Activated CD4-positive, alpha-beta T cell treated with anti-CD3 and anti-CD28 coated beads for 24 hours (primary cell): ENCODE results near the gene PRKCB.
"Not testable (repeated sequence)": the region's sequence is repeated elsewhere in the genome, so short reads cannot be mapped to it uniquely, and the experiment has no call there.

Experiments used
- DNase-seq, 2 donors: peaks; one replicate each; pipeline ENCODE4 v3.0.0-alpha.2; 2020; ENCODE audit warnings: low read depth in 2 of 2

Gene PRKCB

GRCh38 chr16:24221219-24221618 lies 385.4 kb downstream of the PRKCB start:
- DNase-seq = no peak

GRCh38 chr16:24228514-24228913 lies 392.7 kb downstream of the PRKCB start:
- DNase-seq = no peak

GRCh38 chr16:24232936-24233335 lies 397.2 kb downstream of the PRKCB start:
- DNase-seq = no peak

- DNase-seq = no peak
Observed at GRCh38 chr16:24234737-24235136, 399.0 kb downstream of the PRKCB start.

- no peak for DNase-seq
Observed at GRCh38 chr16:24235806-24236205, 400.0 kb downstream of the PRKCB start.

GRCh38 chr16:24238846-24239245 lies 403.1 kb downstream of the PRKCB start:
- not testable (repeated sequence) for DNase-seq

GRCh38 chr16:24246911-24247607 lies 411.3 kb downstream of the PRKCB start:
- DNase-seq = no peak

- DNase-seq = peak; percentile 14 to 17
Observed at GRCh38 chr16:24253192-24253591, 417.4 kb downstream of the PRKCB start.

- DNase-seq = peak; percentile 17 to 40
Observed at GRCh38 chr16:24255456-24256371, 419.9 kb downstream of the PRKCB start, which contains the start of gene CACNG3. TSS of gene CACNG3 (plus strand) at chr16:24256335. CDS start at chr16:24256755, 420 bp downstream.

- DNase-seq = no peak
Observed at GRCh38 chr16:24257958-24258357, 422.2 kb downstream of the PRKCB start.

GRCh38 chr16:24258791-24259190 lies 423.0 kb downstream of the PRKCB start:
- DNase-seq = no peak

GRCh38 chr16:24262816-24263215 lies 427.0 kb downstream of the PRKCB start:
- DNase-seq = no peak
